ENCODE results near the gene ZNF714. TPM values are rescaled to one million over a fixed set of nuclear protein-coding genes. Genes with fewer than 3 reads are reported as not detected.

Gene ZNF714
- total RNA-seq, result 18.8 and 20.4 TPM in 2 replicates

GRCh38 chr19:21082011-21082975 is at the start of gene ZNF714:
Gene ZNF714, plus strand, starts transcription at chr19:21082203. Its CDS starts 16,066 bp downstream, at chr19:21098269.
- Mint-ChIP-seq H3K9me3 (peaks cover 4% of the 10 kb centered on the region), H3K4me1 (peaks cover 26% of the 10 kb centered on the region), H3K27ac (peak within 1 kb of the TSS; percentile 99), H3K36me3 (ENCODE audit: low read depth) (peaks cover 42% of the 10 kb centered on the region), H3K27me3 (no peaks in the 10 kb centered on the region), H3K4me3 (peak within 1 kb of the TSS; percentile 96)
- intact Hi-C loops (cut with micrococcal nuclease), result loop anchor here (1.0 to 5.0 kb wide), 3 partner anchors 59 to 425 kb away; partner anchors contain the start of gene ZNF429
- peak; percentile 96 for DNase-seq

- DNase-seq, result no peak
- no peak overlapping the region for H3K27ac Mint-ChIP-seq
- intact Hi-C loops (cut with micrococcal nuclease), result no loop called here
- peaks cover 3% of the 10 kb centered on the region for H3K4me1 Mint-ChIP-seq
- no peaks in the 10 kb centered on the region for H3K27me3 Mint-ChIP-seq
- H3K4me3 Mint-ChIP-seq, result no peak overlapping the region
- H3K36me3 Mint-ChIP-seq (ENCODE audit: low read depth), result peaks cover 83% of the 10 kb centered on the region
- H3K9me3 Mint-ChIP-seq, result peaks cover 44% of the 10 kb centered on the region
Observed at GRCh38 chr19:21045028-21045427, 37.0 kb upstream of the ZNF714 start.

- Mint-ChIP-seq H3K27ac (no peak overlapping the region), H3K9me3 (peaks cover 44% of the 10 kb centered on the region)
- intact Hi-C loops (cut with micrococcal nuclease), result no loop called here
Observed at GRCh38 chr19:21046489-21046888, 35.5 kb upstream of the ZNF714 start.

GRCh38 chr19:21047716-21048115 is 34.3 kb upstream of the ZNF714 start:
- H3K9me3 Mint-ChIP-seq, result peaks cover 50% of the 10 kb centered on the region
- DNase-seq, result no peak
- H3K27me3 Mint-ChIP-seq, result no peaks in the 10 kb centered on the region
- H3K4me1 Mint-ChIP-seq, result peaks cover 3% of the 10 kb centered on the region
- H3K27ac Mint-ChIP-seq, result no peak overlapping the region
- H3K36me3 Mint-ChIP-seq (ENCODE audit: low read depth), result peaks cover 74% of the 10 kb centered on the region
- intact Hi-C loops (cut with micrococcal nuclease), result no loop called here
- H3K4me3 Mint-ChIP-seq, result no peak overlapping the region

More at GRCh38 chr19:21046489-21046888, 35.5 kb upstream of the ZNF714 start:
- H3K4me3 Mint-ChIP-seq, result no peak overlapping the region
- H3K27me3 Mint-ChIP-seq, result no peaks in the 10 kb centered on the region
- peaks cover 3% of the 10 kb centered on the region for H3K4me1 Mint-ChIP-seq
- no peak for DNase-seq
- peaks cover 73% of the 10 kb centered on the region for H3K36me3 Mint-ChIP-seq (ENCODE audit: low read depth)

GRCh38 chr19:21052902-21053301 is 29.1 kb upstream of the ZNF714 start:
- H3K27me3 Mint-ChIP-seq, result no peaks in the 10 kb centered on the region
- no peak overlapping the region for H3K4me3 Mint-ChIP-seq
- H3K9me3 Mint-ChIP-seq, result peaks cover 21% of the 10 kb centered on the region
- no peak overlapping the region for H3K27ac Mint-ChIP-seq
- no peak for DNase-seq
- no peaks in the 10 kb centered on the region for H3K4me1 Mint-ChIP-seq
- intact Hi-C loops (cut with micrococcal nuclease), result no loop called here
- H3K36me3 Mint-ChIP-seq (ENCODE audit: low read depth), result peaks cover 71% of the 10 kb centered on the region

- H3K36me3 Mint-ChIP-seq (ENCODE audit: low read depth), result peaks cover 54% of the 10 kb centered on the region
- intact Hi-C loops (cut with micrococcal nuclease), result no loop called here
- DNase-seq, result no peak
- H3K9me3 Mint-ChIP-seq, result peaks cover 11% of the 10 kb centered on the region
- no peaks in the 10 kb centered on the region for H3K4me1 Mint-ChIP-seq
- no peaks in the 10 kb centered on the region for H3K27me3 Mint-ChIP-seq
- H3K27ac Mint-ChIP-seq, result no peak overlapping the region
- H3K4me3 Mint-ChIP-seq, result no peak overlapping the region
Observed at GRCh38 chr19:21065336-21065735, 16.7 kb upstream of the ZNF714 start.

- Mint-ChIP-seq H3K36me3 (ENCODE audit: low read depth) (peaks cover 45% of the 10 kb centered on the region), H3K4me3 (peak overlapping the region; percentile 39), H3K27me3 (no peaks in the 10 kb centered on the region), H3K9me3 (peaks cover 4% of the 10 kb centered on the region), H3K4me1 (peaks cover 26% of the 10 kb centered on the region), H3K27ac (peak overlapping the region; percentile 69)
- DNase-seq, result no peak
- intact Hi-C loops (cut with micrococcal nuclease), result loop anchor here (5.0 kb wide), 1 partner anchor 423 kb away; the partner anchor contains the start of gene ZNF429
Observed at GRCh38 chr19:21084343-21084742, 2.3 kb downstream of the ZNF714 start.

GRCh38 chr19:21087871-21088270 is 5.9 kb downstream of the ZNF714 start:
- no peaks in the 10 kb centered on the region for H3K27me3 Mint-ChIP-seq

GRCh38 chr19:21092109-21092508 is 10.1 kb downstream of the ZNF714 start:
- Mint-ChIP-seq H3K27me3 (no peaks in the 10 kb centered on the region), H3K9me3 (peaks cover 8% of the 10 kb centered on the region), H3K4me3 (no peak overlapping the region), H3K36me3 (ENCODE audit: low read depth) (peaks cover 58% of the 10 kb centered on the region), H3K27ac (no peak overlapping the region), H3K4me1 (no peaks in the 10 kb centered on the region)
- DNase-seq, result no peak
- intact Hi-C loops (cut with micrococcal nuclease), result no loop called here

More at GRCh38 chr19:21087871-21088270, 5.9 kb downstream of the ZNF714 start:
- no peak for DNase-seq
- Mint-ChIP-seq H3K27ac (no peak overlapping the region), H3K4me3 (no peak overlapping the region), H3K9me3 (peaks cover 4% of the 10 kb centered on the region), H3K4me1 (peaks cover 20% of the 10 kb centered on the region), H3K36me3 (ENCODE audit: low read depth) (peaks cover 63% of the 10 kb centered on the region)
- intact Hi-C loops (cut with micrococcal nuclease), result no loop called here

- Mint-ChIP-seq H3K9me3 (peaks cover 8% of the 10 kb centered on the region), H3K27me3 (no peaks in the 10 kb centered on the region), H3K27ac (no peak overlapping the region), H3K4me1 (no peaks in the 10 kb centered on the region), H3K36me3 (ENCODE audit: low read depth) (peaks cover 65% of the 10 kb centered on the region), H3K4me3 (no peak overlapping the region)
- intact Hi-C loops (cut with micrococcal nuclease), result no loop called here
- DNase-seq, result no peak
Observed at GRCh38 chr19:21094347-21095025, 12.5 kb downstream of the ZNF714 start.

- H3K9me3 Mint-ChIP-seq, result peaks cover 8% of the 10 kb centered on the region
- H3K36me3 Mint-ChIP-seq (ENCODE audit: low read depth), result peaks cover 68% of the 10 kb centered on the region
- intact Hi-C loops (cut with micrococcal nuclease), result no loop called here
- peaks cover 2% of the 10 kb centered on the region for H3K4me1 Mint-ChIP-seq
- H3K27me3 Mint-ChIP-seq, result no peaks in the 10 kb centered on the region
- H3K4me3 Mint-ChIP-seq, result no peak overlapping the region
- H3K27ac Mint-ChIP-seq, result no peak overlapping the region
- no peak for DNase-seq
Observed at GRCh38 chr19:21098291-21098690, 16.3 kb downstream of the ZNF714 start.

- DNase-seq, result peak; percentile 53
- Mint-ChIP-seq H3K4me3 (no peak overlapping the region), H3K36me3 (ENCODE audit: low read depth) (peaks cover 75% of the 10 kb centered on the region), H3K4me1 (peaks cover 2% of the 10 kb centered on the region), H3K27ac (no peak overlapping the region), H3K27me3 (no peaks in the 10 kb centered on the region), H3K9me3 (peaks cover 1% of the 10 kb centered on the region)
- intact Hi-C loops (cut with micrococcal nuclease), result no loop called here
Observed at GRCh38 chr19:21101521-21102242, 19.7 kb downstream of the ZNF714 start.

GRCh38 chr19:21109116-21109515 is 27.1 kb downstream of the ZNF714 start:
- peak; percentile 6 for DNase-seq
- no peaks in the 10 kb centered on the region for H3K27me3 Mint-ChIP-seq
- no peak overlapping the region for H3K27ac Mint-ChIP-seq
- H3K36me3 Mint-ChIP-seq (ENCODE audit: low read depth), result peaks cover 85% of the 10 kb centered on the region
- H3K4me1 Mint-ChIP-seq, result no peaks in the 10 kb centered on the region
- intact Hi-C loops (cut with micrococcal nuclease), result no loop called here
- no peak overlapping the region for H3K4me3 Mint-ChIP-seq
- peaks cover 38% of the 10 kb centered on the region for H3K9me3 Mint-ChIP-seq

All from activated CD4-positive, alpha-beta T cell treated with anti-CD3 and anti-CD28 coated beads, Interleukin-2, amount 10 ng/mL, durations not matched to agents 24 days and 14 days (primary cell).